Measurements from ENCODE around the gene FXYD5. TPM values are rescaled to one million over a fixed set of nuclear protein-coding genes. Genes with fewer than 3 reads are reported as not detected.

The FXYD5 gene
- total RNA-seq, 1 experiment from 2014 or later: 123 TPM

GRCh38 chr19:35125270-35125717 lies 29.2 kb upstream of the FXYD5 start:
- Histone ChIP-seq H3K9me2 (ENCODE audit: insufficient read depth) (no peaks in the 10 kb centered on the region), H4K20me1 (ENCODE audit: insufficient read depth) (no peaks in the 10 kb centered on the region), H3K27me3 (ENCODE audit: insufficient read depth, low read length) (no peaks in the 10 kb centered on the region), H2AFZ (ENCODE audit: low read depth, low read length, poor library complexity, severe bottlenecking) (no peak overlapping the region), H3K4me1 (ENCODE audit: control insufficient read depth in 1 of 2, insufficient read depth in 2 of 2, low read length in 2 of 2) (peaks cover 21 to 43% of the 10 kb centered on the region in 2 experiments), H3K9ac (ENCODE audit: low read length) (no peak overlapping the region), H3K4me3 (replicated peaks in 1 of 2; ENCODE audit: low read depth in 1 of 2, low read length in 2 of 2) (peak overlapping the region in 1 of 2 experiments; percentile 54; a peak in 1 of 4 replicates), H3K27ac (ENCODE audit: low read depth, low read length) (peak overlapping the region; percentile 30; the same call in 1 of the 2 replicates), H3K4me2 (ENCODE audit: low read length) (peak overlapping the region; percentile 87), H3K9me3 (ENCODE audit: control insufficient read depth in 1 of 2, insufficient read depth in 1 of 2, low read depth in 1 of 2, low read length in 2 of 2) (no peaks in the 10 kb centered on the region), H3K79me2 (ENCODE audit: insufficient read depth, low read length) (no peaks in the 10 kb centered on the region), H3K36me3 (ENCODE audit: control insufficient read depth in 1 of 2, insufficient read depth in 2 of 2, low read length in 2 of 2) (no peaks in the 10 kb centered on the region)
- TF ChIP-seq SRF (IDR thresholded peaks at IDR 0.05; ENCODE audit: low read depth) (no peak), FOSL1 (IDR thresholded peaks at IDR 0.05; ENCODE audit: low read depth) (no peak), REST (IDR thresholded peaks at IDR 0.05; ENCODE audit: low read depth) (no peak), EGR1 (IDR thresholded peaks at IDR 0.05; ENCODE audit: low read depth) (no peak), ATF3 (IDR thresholded peaks at IDR 0.05) (no peak), ZNF274 (IDR thresholded peaks at IDR 0.05; ENCODE audit: low read depth, low read length) (no peak), CTCF (IDR thresholded peaks at IDR 0.05 in 2 of 3, conservative IDR thresholded peaks at IDR 0.05 in 1 of 3; ENCODE audit: borderline replicate concordance in 1 of 3, insufficient read depth in 1 of 3, low read depth in 2 of 3, low read length in 2 of 3) (no peak), ZBTB33 (IDR thresholded peaks at IDR 0.05; ENCODE audit: extremely low read depth, insufficient replicate concordance, low read length) (no peak), TCF7L2 (IDR thresholded peaks at IDR 0.05; ENCODE audit: borderline replicate concordance, extremely low read depth, insufficient read depth, insufficient read length) (no peak), SP1 (IDR thresholded peaks at IDR 0.05; ENCODE audit: low read depth) (no peak), POLR2AphosphoS5 (IDR thresholded peaks at IDR 0.05; ENCODE audit: low read depth, low read length) (no peak), CEBPB (IDR thresholded peaks at IDR 0.05; ENCODE audit: low read depth) (no peak), CBX3 (IDR thresholded peaks at IDR 0.05; ENCODE audit: low read depth) (no peak), JUND (IDR thresholded peaks at IDR 0.05) (no peak), RAD21 (IDR thresholded peaks at IDR 0.05; ENCODE audit: low read depth) (no peak), MAX (IDR thresholded peaks at IDR 0.05) (no peak), POLR2A (IDR thresholded peaks at IDR 0.05; ENCODE audit: borderline replicate concordance, extremely low read depth, insufficient read depth, insufficient read length) (no peak), SIN3A (IDR thresholded peaks at IDR 0.05; ENCODE audit: low read depth) (no peak), EZH2phosphoT487 (IDR thresholded peaks at IDR 0.05; ENCODE audit: borderline replicate concordance) (no peak)
- ATAC-seq (no peak), DNase-seq (ENCODE audit: low read depth, low spot score) (no peak)
- intact Hi-C loops (cut with micrococcal nuclease): no loop called here
- BruUV-seq (replicated peaks): no TSS peak
- ChIA-PET RAD21 (ENCODE audit: low non-redundant PET in 1 of 2, low total read pairs in 2 of 2, uncharacterized antibody in 2 of 2, unreplicated experiment in 2 of 2) (no interaction called here), CTCF (interaction anchor here (1.4 to 1.9 kb wide), 3 partner anchors 10 to 17 kb away, joined by 10 to 12 read pairs (median 11); partner anchors contain the start of genes FXYD3, FXYD7 and LGI4), POLR2A (interaction anchor here (1.1 kb wide), 1 partner anchor 18 kb away, joined by 3 read pairs; no protein-coding TSS in a partner anchor)
